Muscle of arm (tissue), 14 donors: ENCODE results near the gene SLC29A2. TPM values are rescaled to one million over a fixed set of nuclear protein-coding genes. Genes with fewer than 3 reads are reported as not detected.

ENCODE experiments used
- DNase-seq: peaks from one replicate; pipeline ENCODE4 v3.0.0-alpha.2; 2013
- long read RNA-seq, 11 donors: transcript quantifications; one replicate each; lab custom pipeline, GENCODE V29; 2026
- polyA plus RNA-seq, 12 donors: library from polyadenylated mRNA; unstranded; fragments of 120-200 nt; gene quantifications; one replicate each; pipeline ENCODE4 v1.2.1, GENCODE V29; 2013; ENCODE audit not compliant: insufficient read length in 12 of 12

SLC29A2 gene
- 10 to 100 TPM in 11 of 12 donors, not detected in 1; 13.7 to 38.4 (median 25.3) TPM for polyA plus RNA-seq
- long read RNA-seq, donor 1 = 0 reads
- long read RNA-seq, donor 2, partial matches to known transcripts = 6 of 13 reads
- long read RNA-seq, donor 2, other reads (novel, unspliced or antisense) = 0 of 13 reads
- long read RNA-seq, donor 3 = 0 reads
- long read RNA-seq, donor 4 = 0 reads
- long read RNA-seq, donor 5 = 0 reads
- long read RNA-seq, donor 6, partial matches to known transcripts = 0 of 2 reads
- long read RNA-seq, donor 6, other reads (novel, unspliced or antisense) = 0 of 2 reads
- long read RNA-seq, donor 7, partial matches to known transcripts = 0 of 4 reads
- long read RNA-seq, donor 7, other reads (novel, unspliced or antisense) = 0 of 4 reads
- long read RNA-seq, donor 8, partial matches to known transcripts = 0 of 3 reads
- long read RNA-seq, donor 8, other reads (novel, unspliced or antisense) = 0 of 3 reads
- long read RNA-seq, donor 9 = 0 reads
- long read RNA-seq, donor 10, partial matches to known transcripts = 0 of 5 reads
- long read RNA-seq, donor 10, other reads (novel, unspliced or antisense) = 0 of 5 reads
- long read RNA-seq, donor 11, partial matches to known transcripts = 5 of 9 reads
- long read RNA-seq, donor 11, other reads (novel, unspliced or antisense) = 0 of 9 reads

GRCh38 chr11:66371627-66372415 lies at the start of gene SLC29A2:
SLC29A2 (minus strand) TSS chr11:66371760; CDS start chr11:66371591, 169 bp downstream.
- DNase-seq = no peak

- no peak for DNase-seq
Observed at GRCh38 chr11:66420671-66421476, 49.3 kb upstream of the SLC29A2 start, which contains the start of gene NPAS4. NPAS4 (plus strand) TSS chr11:66421035; CDS start chr11:66421180, 145 bp downstream.

- no peak for DNase-seq
Observed at GRCh38 chr11:66419825-66420224, 48.3 kb upstream of the SLC29A2 start.

GRCh38 chr11:66418986-66419308 lies 47.4 kb upstream of the SLC29A2 start:
- DNase-seq = no peak

- peak; percentile 71 for DNase-seq
Observed at GRCh38 chr11:66418168-66418985, 46.8 kb upstream of the SLC29A2 start.

GRCh38 chr11:66417000-66417399 lies 45.4 kb upstream of the SLC29A2 start:
- no peak for DNase-seq

GRCh38 chr11:66415423-66415822 lies 43.9 kb upstream of the SLC29A2 start:
- no peak for DNase-seq

GRCh38 chr11:66414120-66414934 lies 42.8 kb upstream of the SLC29A2 start:
- DNase-seq = no peak

- no peak for DNase-seq
Observed at GRCh38 chr11:66413167-66413566, 41.6 kb upstream of the SLC29A2 start.

- no peak for DNase-seq
Observed at GRCh38 chr11:66412110-66412509, 40.5 kb upstream of the SLC29A2 start.

- DNase-seq = no peak
Observed at GRCh38 chr11:66411323-66411722, 39.8 kb upstream of the SLC29A2 start.

- no peak for DNase-seq
Observed at GRCh38 chr11:66410191-66410590, 38.6 kb upstream of the SLC29A2 start.

- DNase-seq = no peak
Observed at GRCh38 chr11:66409226-66409625, 37.7 kb upstream of the SLC29A2 start.

- DNase-seq = peak; percentile 90
Observed at GRCh38 chr11:66408488-66409214, 37.1 kb upstream of the SLC29A2 start.

- no peak for DNase-seq
Observed at GRCh38 chr11:66407651-66408050, 36.1 kb upstream of the SLC29A2 start.

GRCh38 chr11:66393954-66394353 lies 22.4 kb upstream of the SLC29A2 start:
- no peak for DNase-seq

- DNase-seq = no peak
Observed at GRCh38 chr11:66391322-66391721, 19.8 kb upstream of the SLC29A2 start.

- no peak for DNase-seq
Observed at GRCh38 chr11:66388780-66389386, 17.3 kb upstream of the SLC29A2 start.
